Measurements from ENCODE around the gene TMEM130.

- TF ChIP-seq CTCF (IDR thresholded peaks at IDR 0.05) (no peak), POLR2A (IDR thresholded peaks at IDR 0.05) (no peak)
These were observed 17.0 kb downstream of the TMEM130 start for GRCh38 chr7:98852826-98853225.

Data from testis (tissue), 2 donors.